Ovary (tissue), 9 donors: ENCODE data around the gene KIF2C. TPM values are rescaled to one million over a fixed set of nuclear protein-coding genes. Genes with fewer than 3 reads are reported as not detected.

Experiments
- DNase-seq, 5 donors: peaks; one replicate each; pipeline ENCODE4 v3.0.0-alpha.2; 2019 to 2020
- H3K27ac ChIP-seq, 2 donors: fragments of 200-600 bp; one replicate each; pipeline versions ENCODE4 v1.5.1 to v1.8.0; 2019 to 2022
- H3K27me3 ChIP-seq: fragments of 200-600 bp; one replicate; pipeline ENCODE4 v1.8.0; 2022
- H3K36me3 ChIP-seq: fragments of 200-600 bp; sonication (generic); one replicate; pipeline ENCODE4 v1.5.1; 2019
- H3K4me1 ChIP-seq: one replicate; pipeline ENCODE4 v1.8.1; 2013; ENCODE audit warnings: mild to moderate bottlenecking, moderate library complexity; ENCODE audit not compliant: insufficient read depth
- H3K4me3 ChIP-seq: fragments of 200-600 bp; sonication (generic); one replicate; pipeline ENCODE4 v1.5.1; 2017
- H3K9me3 ChIP-seq, 2 donors: fragments of 200-600 bp in 1 of 2; sonication (generic) in 1 of 2; one replicate each; pipeline versions ENCODE4 v1.5.1 to v1.8.1; 2013 to 2019; ENCODE audit warnings: mild to moderate bottlenecking in 1 of 2, moderate library complexity in 1 of 2
- EP300 ChIP-seq: sonication (generic); formaldehyde crosslinking; IDR thresholded peaks from one replicate; pipeline ENCODE4 v1.6.1; 2017; ENCODE audit warnings: antibody characterized with exemption
- POLR2A ChIP-seq: fragments of 450-650 bp; IDR thresholded peaks from one replicate; pipeline ENCODE4 v1.6.1; 2017; ENCODE audit warnings: antibody characterized with exemption, mild to moderate bottlenecking, moderate library complexity
- WGBS, 3 donors: extraction: QIAGEN DNeasy Blood & Tissue Kit in 1 of 3; methylation state at CpG; one replicate each; pipeline versions ENCODE4 v1.1.5 to v1.1.7; 2013 to 2017; 5-methylcytosine and 5-hydroxymethylcytosine counted together
- intact Hi-C, 4 donors: fragments of 100-400 bp; cut with DNase I; formaldehyde crosslinking; loops; one replicate each; pipeline versions ENCODE4 v1.11.0 to v1.15.1; 2022 to 2023
- polyA plus RNA-seq, 2 donors: library from polyadenylated mRNA; stranded (reverse); fragments of 200-250 nt in 1 of 2; fragments of 350-450 nt in 1 of 2; fragmentation: Illumina TruSeq in 1 of 2; extraction: RNeasy Lipid Tissue Mini Kit (QIAGEN cat#74804) in 1 of 2; gene quantifications; one replicate each; pipeline ENCODE4 v1.2.3, GENCODE V29; 2013 to 2014
- total RNA-seq, 7 donors: library from RNA; depleted of rRNA in 2 of 7; stranded (reverse); fragments of >200 nt in 2 of 7; fragmentation: NEBNext Ultra II Directional in 3 of 7; extraction: Animal tissue kit (Norgen Biotek cat#: 25700) in 3 of 7; gene quantifications; one replicate each; pipeline versions ENCODE4 v1.1.0 to v1.2.4, GENCODE V29; 2016 to 2023
- TF ChIP-seq, protein P1 (sequence below), 3 donors: fragments of 450-650 bp in 2 of 3; fragments of 200-600 bp in 1 of 3; IDR thresholded peaks; one replicate each; pipeline versions ENCODE4 v1.5.1 to v1.8.0; 2016 to 2022; ENCODE audit warnings: antibody characterized with exemption in 3 of 3, mild to moderate bottlenecking in 1 of 3
- donor health status: DM: no; HTN: no; CAD: no; lungs with moderate emphysema.
- donor health status: DM: no; HTN: no; CAD: no.
- donor health status: Bipolar disorder and iron deficiency.
- donor health status: DM: yes; HTN: yes; CAD: no.
- donor health status: DM: no; HTN: no; CAD: no.
- donor health status: DM: yes; HTN: yes; CAD: no.

KIF2C gene
- total and polyA plus RNA-seq, 9 donors: 0.23 to 1.5 (median 0.90) TPM

DNA sequence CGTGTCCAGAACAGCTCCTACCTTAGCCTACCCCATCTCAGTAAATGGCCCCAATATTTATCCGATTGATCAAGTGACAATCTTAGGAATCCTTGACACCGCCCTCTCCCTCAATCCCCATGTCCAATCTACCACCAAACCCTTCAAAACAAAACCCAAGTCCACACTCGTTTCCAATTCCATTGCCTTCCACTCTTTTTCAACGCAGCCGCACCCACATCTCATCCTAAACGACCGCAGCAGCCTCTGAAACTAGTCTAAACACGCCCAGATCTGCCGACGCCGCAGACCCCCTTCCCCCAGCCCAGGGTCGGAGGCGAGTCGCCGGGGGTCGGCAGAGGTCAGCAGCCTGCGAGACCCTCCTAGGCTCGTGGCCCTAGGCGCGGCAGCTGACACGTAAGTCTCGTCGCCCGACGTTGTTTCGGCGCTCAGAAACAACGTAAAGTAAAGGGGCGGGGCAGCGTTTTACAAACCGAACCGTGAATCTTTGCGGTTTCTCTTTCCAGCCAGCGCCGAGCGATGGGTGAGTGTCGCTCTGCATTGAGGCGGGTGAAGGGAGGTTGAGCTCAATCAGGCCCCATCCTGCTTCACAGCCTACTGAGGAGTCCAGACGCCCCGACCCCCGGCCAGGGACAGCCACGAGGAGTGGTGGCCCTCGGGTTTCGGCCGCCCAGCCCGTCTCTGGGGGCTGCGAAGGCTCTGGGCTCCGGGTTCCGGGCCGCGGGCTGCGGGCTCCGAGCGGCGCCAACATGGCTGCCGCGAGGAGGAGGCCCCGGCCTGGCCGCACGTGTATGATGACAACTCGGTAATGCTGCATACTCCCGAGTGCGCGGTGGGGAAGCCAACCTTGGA lies 35.7 kb downstream of the KIF2C start, which contains the start of gene RPS8:
Gene RPS8, plus strand, starts transcription at position 463 of the 852 bp plus-strand sequence. Its CDS starts 57 bp downstream, at position 520.
- Histone ChIP-seq H3K27me3 (no peaks in the 10 kb centered on the region), H3K4me3 (peak within 1 kb of the TSS; percentile 74), H3K27ac (peak within 1 kb of the TSS; percentile 81 to 94), H3K4me1 (peaks cover 5% of the 10 kb centered on the region), H3K36me3 (no peaks in the 10 kb centered on the region), H3K9me3 (no peaks in the 10 kb centered on the region)
- intact Hi-C loops: no loop called here
- TF ChIP-seq, protein P1, sequence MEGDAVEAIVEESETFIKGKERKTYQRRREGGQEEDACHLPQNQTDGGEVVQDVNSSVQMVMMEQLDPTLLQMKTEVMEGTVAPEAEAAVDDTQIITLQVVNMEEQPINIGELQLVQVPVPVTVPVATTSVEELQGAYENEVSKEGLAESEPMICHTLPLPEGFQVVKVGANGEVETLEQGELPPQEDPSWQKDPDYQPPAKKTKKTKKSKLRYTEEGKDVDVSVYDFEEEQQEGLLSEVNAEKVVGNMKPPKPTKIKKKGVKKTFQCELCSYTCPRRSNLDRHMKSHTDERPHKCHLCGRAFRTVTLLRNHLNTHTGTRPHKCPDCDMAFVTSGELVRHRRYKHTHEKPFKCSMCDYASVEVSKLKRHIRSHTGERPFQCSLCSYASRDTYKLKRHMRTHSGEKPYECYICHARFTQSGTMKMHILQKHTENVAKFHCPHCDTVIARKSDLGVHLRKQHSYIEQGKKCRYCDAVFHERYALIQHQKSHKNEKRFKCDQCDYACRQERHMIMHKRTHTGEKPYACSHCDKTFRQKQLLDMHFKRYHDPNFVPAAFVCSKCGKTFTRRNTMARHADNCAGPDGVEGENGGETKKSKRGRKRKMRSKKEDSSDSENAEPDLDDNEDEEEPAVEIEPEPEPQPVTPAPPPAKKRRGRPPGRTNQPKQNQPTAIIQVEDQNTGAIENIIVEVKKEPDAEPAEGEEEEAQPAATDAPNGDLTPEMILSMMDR (IDR thresholded peaks at IDR 0.05): peak in 1 of 3 donors; percentile 23
- TF ChIP-seq POLR2A (peak; percentile 97), EP300 (no peak)
- peak; percentile 92 to 94 (median 94) for DNase-seq
- 0 to 1% (median 0%) methylated on average over 45 to 65 of the region's 65 CpGs for WGBS, 3 donors

DNA sequence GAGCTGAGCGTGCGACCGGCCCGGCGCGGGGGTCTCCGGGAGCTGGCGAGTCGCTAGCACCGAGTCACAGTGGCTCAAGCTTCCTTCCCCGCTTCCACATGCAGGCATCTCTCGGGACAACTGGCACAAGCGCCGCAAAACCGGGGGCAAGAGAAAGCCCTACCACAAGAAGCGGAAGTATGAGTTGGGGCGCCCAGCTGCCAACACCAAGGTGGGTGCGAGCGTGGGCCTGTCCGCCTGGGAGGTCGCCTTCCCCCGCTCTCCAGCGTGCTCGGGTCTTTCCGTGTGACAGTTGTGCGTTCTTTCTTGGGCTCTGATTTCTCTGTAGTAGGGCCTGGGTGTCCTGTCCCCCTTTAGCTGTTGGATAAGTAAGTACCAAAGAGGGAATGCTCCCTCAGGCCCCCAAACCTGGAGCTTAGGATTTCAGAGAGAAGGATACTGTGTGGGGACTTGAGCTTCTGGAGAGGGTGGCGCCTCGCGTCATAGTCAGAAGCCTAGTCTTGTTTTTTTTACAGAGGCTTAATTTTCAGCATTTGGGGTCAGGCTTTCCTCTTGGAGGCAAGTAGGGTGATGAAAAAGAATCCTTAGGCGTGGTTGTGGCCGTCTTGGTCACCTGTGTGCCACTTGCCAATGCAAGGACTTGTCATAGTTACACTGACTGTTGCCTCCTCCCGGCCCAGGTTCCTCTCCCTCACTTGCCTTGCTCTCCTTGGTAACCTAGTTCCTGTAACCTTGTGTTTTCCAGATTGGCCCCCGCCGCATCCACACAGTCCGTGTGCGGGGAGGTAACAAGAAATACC lies 36.5 kb downstream of the KIF2C start:
- Histone ChIP-seq H3K4me1 (peaks cover 5% of the 10 kb centered on the region), H3K36me3 (no peaks in the 10 kb centered on the region), H3K27me3 (no peaks in the 10 kb centered on the region), H3K9me3 (no peaks in the 10 kb centered on the region), H3K27ac (peak overlapping the region; percentile 81 to 94), H3K4me3 (peak overlapping the region; percentile 74)
- 1 to 4% (median 3%) methylated on average over 25 to 36 of the region's 36 CpGs for WGBS, 3 donors
- intact Hi-C loops: no loop called here
- no peak for TF ChIP-seq POLR2A
- no peak for TF ChIP-seq EP300
- TF ChIP-seq, protein P1 (IDR thresholded peaks at IDR 0.05): no peak
- DNase-seq: no peak

DNA sequence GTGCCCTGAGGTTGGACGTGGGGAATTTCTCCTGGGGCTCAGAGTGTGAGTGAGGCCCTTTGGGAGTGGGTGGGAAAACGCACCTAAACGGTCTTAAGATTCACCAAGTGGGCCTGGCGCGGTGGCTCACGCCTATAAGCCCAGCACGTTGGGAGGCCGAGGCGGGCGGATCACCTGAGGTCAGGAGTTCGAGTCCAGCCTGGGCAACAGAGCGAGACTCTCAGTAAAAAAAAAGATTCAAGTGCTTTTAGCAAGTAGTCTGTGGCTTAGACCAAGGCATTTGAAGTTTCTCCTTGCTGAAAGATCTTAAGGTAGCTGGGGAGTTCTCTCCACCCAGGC lies 37.1 kb downstream of the KIF2C start:
- no peak for TF ChIP-seq EP300
- TF ChIP-seq POLR2A: no peak
- TF ChIP-seq, protein P1 (IDR thresholded peaks at IDR 0.05): no peak
- Histone ChIP-seq H3K27ac (peak overlapping the region; percentile 81 to 94), H3K27me3 (no peaks in the 10 kb centered on the region), H3K4me1 (peaks cover 5% of the 10 kb centered on the region), H3K36me3 (no peaks in the 10 kb centered on the region), H3K4me3 (peak overlapping the region; percentile 74), H3K9me3 (no peaks in the 10 kb centered on the region)
- no peak for DNase-seq
- 11 to 22% (median 16%) methylated on average over 12 of the region's 12 CpGs for whole genome bisulfite sequencing, 3 donors
- intact Hi-C loops: no loop called here

DNA sequence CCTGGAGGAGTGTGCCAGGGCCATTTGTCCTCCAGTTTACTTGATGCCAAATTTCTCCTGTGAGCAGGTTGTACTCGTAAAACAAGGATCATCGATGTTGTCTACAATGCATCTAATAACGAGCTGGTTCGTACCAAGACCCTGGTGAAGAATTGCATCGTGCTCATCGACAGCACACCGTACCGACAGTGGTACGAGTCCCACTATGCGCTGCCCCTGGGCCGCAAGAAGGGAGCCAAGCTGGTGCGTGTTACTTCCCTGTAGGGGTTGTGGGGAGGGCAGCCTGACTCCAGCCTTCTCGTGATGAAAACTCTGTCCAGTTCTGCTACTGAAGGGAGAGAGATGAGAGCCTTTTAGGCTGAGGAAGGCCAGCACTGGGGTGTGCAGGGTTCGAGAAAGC lies 37.9 kb downstream of the KIF2C start:
- no peak overlapping the region for H3K4me3 ChIP-seq
- WGBS, 3 donors: 59 to 70% (median 65%) methylated on average over 14 of the region's 14 CpGs
- intact Hi-C loops: no loop called here
- H3K27ac ChIP-seq: no peak overlapping the region
- TF ChIP-seq, protein P1 (IDR thresholded peaks at IDR 0.05): no peak
- no peaks in the 10 kb centered on the region for H3K36me3 ChIP-seq
- DNase-seq: no peak
- H3K27me3 ChIP-seq: no peaks in the 10 kb centered on the region
- peaks cover 5% of the 10 kb centered on the region for H3K4me1 ChIP-seq
- H3K9me3 ChIP-seq: no peaks in the 10 kb centered on the region
